ENCODE results near the gene RTN4.

The RTN4 gene

GRCh38 chr2:55033921-55034320 lies 16.3 kb downstream of the RTN4 start:
- no peak for DNase-seq

GRCh38 chr2:55033076-55033742 lies 17.0 kb downstream of the RTN4 start:
- DNase-seq, result no peak

- no peak for DNase-seq
Observed at GRCh38 chr2:55031505-55031904, 18.7 kb downstream of the RTN4 start.

- no peak for DNase-seq
Observed at GRCh38 chr2:55030766-55031165, 19.5 kb downstream of the RTN4 start.

- DNase-seq, result no peak
Observed at GRCh38 chr2:55029098-55029497, 21.2 kb downstream of the RTN4 start.

- no peak for DNase-seq
Observed at GRCh38 chr2:55027226-55027625, 23.0 kb downstream of the RTN4 start.

- DNase-seq, result no peak
Observed at GRCh38 chr2:55026202-55026601, 24.0 kb downstream of the RTN4 start.

- no peak for DNase-seq
Observed at GRCh38 chr2:55025627-55026026, 24.6 kb downstream of the RTN4 start.

GRCh38 chr2:55025082-55025481 lies 25.2 kb downstream of the RTN4 start:
- no peak for DNase-seq

GRCh38 chr2:55022476-55022875 lies 27.8 kb downstream of the RTN4 start:
- no peak for DNase-seq

GRCh38 chr2:55019526-55020258 lies 30.6 kb downstream of the RTN4 start:
- no peak for DNase-seq

GRCh38 chr2:55018619-55019018 lies 31.6 kb downstream of the RTN4 start:
- no peak for DNase-seq

- no peak for DNase-seq
Observed at GRCh38 chr2:55017880-55018279, 32.4 kb downstream of the RTN4 start.

- no peak for DNase-seq
Observed at GRCh38 chr2:55017428-55017827, 32.8 kb downstream of the RTN4 start.

- DNase-seq, result peak in 19 of 51 donors; percentile 2 to 63 (median 33)
Observed at GRCh38 chr2:55014962-55015939, 35.0 kb downstream of the RTN4 start.

- DNase-seq, result no peak
Observed at GRCh38 chr2:55013936-55014335, 36.3 kb downstream of the RTN4 start.

GRCh38 chr2:55012672-55013484 lies 37.4 kb downstream of the RTN4 start:
- DNase-seq, result no peak

- no peak for DNase-seq
Observed at GRCh38 chr2:55011831-55012671, 38.2 kb downstream of the RTN4 start.

GRCh38 chr2:55010915-55011314 lies 39.3 kb downstream of the RTN4 start:
- DNase-seq, result peak in 1 of 51 donors; percentile 5

- DNase-seq, result peak in 30 of 51 donors; percentile 8 to 75 (median 33)
Observed at GRCh38 chr2:55010149-55010591, 40.1 kb downstream of the RTN4 start.

All from hypothalamus (tissue), 51 donors.